Prostate gland (tissue), 2 donors: ENCODE results near the gene ZCRB1. TPM values are rescaled to one million over a fixed set of nuclear protein-coding genes. Genes with fewer than 3 reads are reported as not detected.
"Not testable (repeated sequence)": the region's sequence is repeated elsewhere in the genome, so short reads cannot be mapped to it uniquely, and the experiment has no call there.

Source experiments
- DNase-seq: peaks from one replicate; pipeline ENCODE4 v3.0.0-alpha.2; 2019; ENCODE audit warnings: low spot score
- H3K27ac ChIP-seq, 2 donors: fragments of 200-600 bp; sonication (generic); 2 replicates each; pipeline ENCODE4 v1.5.1; 2017 to 2019
- H3K27me3 ChIP-seq: fragments of 200-600 bp; sonication (generic); replicated peaks from 2 replicates; pipeline ENCODE4 v1.5.1; 2019; ENCODE audit not compliant: insufficient read depth
- H3K36me3 ChIP-seq, 2 donors: fragments of 200-600 bp; sonication (generic); 1 replicate in 1 of 2; 2 replicates in 1 of 2; pipeline versions ENCODE4 v1.5.1 to v1.8.1; 2017 to 2019
- H3K4me1 ChIP-seq: fragments of 200-600 bp; sonication (generic); replicated peaks from 2 replicates; pipeline ENCODE4 v1.5.1; 2019
- H3K4me3 ChIP-seq, 2 donors: fragments of 200-600 bp; sonication (generic); 2 replicates each; pipeline ENCODE4 v1.5.1; 2017 to 2019
- H3K9me3 ChIP-seq: fragments of 200-600 bp; sonication (generic); 2 replicates; pipeline ENCODE4 v1.5.1; 2017
- POLR2A ChIP-seq: fragments of 450-650 bp; IDR thresholded peaks from one replicate; pipeline ENCODE4 v1.6.1; 2016; ENCODE audit warnings: antibody characterized with exemption, mild to moderate bottlenecking
- POLR2AphosphoS5 ChIP-seq: sonication (generic); formaldehyde crosslinking; IDR thresholded peaks from one replicate; pipeline ENCODE4 v1.6.1; 2017; ENCODE audit warnings: antibody characterized with exemption
- WGBS: methylation state at CpG from one replicate; pipeline ENCODE4 v1.1.5; 2018; 5-methylcytosine and 5-hydroxymethylcytosine counted together
- intact Hi-C: fragments of 100-400 bp; cut with DNase I; formaldehyde crosslinking; loops from one replicate; pipeline ENCODE4 v1.14.2; 2022
- total RNA-seq, 2 donors: library from RNA; depleted of rRNA; stranded (reverse); fragments of >200 nt; gene quantifications; one replicate each; pipeline ENCODE4 v1.1.0, GENCODE V29; 2016
- TF ChIP-seq, protein P1 (sequence below), 4 experiments: fragments of 200-600 bp in 2 of 4; fragments of 450-650 bp in 2 of 4; sonication (generic) in 2 of 4; IDR thresholded peaks; 1 replicate in 3 of 4; 2 replicates in 1 of 4; pipeline ENCODE4 v1.5.1; 2016 to 2019; ENCODE audit warnings: antibody characterized with exemption in 4 of 4, mild to moderate bottlenecking in 2 of 4, moderate library complexity in 2 of 4

The ZCRB1 gene
- total RNA-seq, 2 donors from 2014 or later: 31.4 to 49.7 TPM

DNA sequence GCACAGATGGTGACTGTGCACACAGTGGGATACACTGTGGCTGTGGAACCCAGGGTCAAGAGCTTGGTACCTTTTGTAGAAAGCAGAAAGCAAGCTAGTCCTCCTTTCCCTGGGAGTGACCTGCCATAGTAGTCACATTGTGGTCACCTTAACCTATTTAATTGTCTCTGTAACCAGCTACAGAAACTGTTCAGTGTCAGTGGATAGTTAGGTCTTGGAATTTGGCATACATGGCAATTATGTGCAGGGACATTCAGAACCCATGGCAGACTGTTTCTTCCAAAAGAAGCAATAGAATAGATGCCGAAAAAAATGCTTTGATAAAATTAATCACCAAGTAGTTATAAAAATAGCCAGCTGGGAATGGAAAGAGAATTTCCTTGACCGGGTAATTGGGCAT, 30.4 kb upstream of the ZCRB1 start:
- H3K9me3 ChIP-seq: no peaks in the 10 kb centered on the region
- no peak for DNase-seq
- H3K4me1 ChIP-seq: no peaks in the 10 kb centered on the region
- TF ChIP-seq, protein P1, sequence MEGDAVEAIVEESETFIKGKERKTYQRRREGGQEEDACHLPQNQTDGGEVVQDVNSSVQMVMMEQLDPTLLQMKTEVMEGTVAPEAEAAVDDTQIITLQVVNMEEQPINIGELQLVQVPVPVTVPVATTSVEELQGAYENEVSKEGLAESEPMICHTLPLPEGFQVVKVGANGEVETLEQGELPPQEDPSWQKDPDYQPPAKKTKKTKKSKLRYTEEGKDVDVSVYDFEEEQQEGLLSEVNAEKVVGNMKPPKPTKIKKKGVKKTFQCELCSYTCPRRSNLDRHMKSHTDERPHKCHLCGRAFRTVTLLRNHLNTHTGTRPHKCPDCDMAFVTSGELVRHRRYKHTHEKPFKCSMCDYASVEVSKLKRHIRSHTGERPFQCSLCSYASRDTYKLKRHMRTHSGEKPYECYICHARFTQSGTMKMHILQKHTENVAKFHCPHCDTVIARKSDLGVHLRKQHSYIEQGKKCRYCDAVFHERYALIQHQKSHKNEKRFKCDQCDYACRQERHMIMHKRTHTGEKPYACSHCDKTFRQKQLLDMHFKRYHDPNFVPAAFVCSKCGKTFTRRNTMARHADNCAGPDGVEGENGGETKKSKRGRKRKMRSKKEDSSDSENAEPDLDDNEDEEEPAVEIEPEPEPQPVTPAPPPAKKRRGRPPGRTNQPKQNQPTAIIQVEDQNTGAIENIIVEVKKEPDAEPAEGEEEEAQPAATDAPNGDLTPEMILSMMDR (IDR thresholded peaks at IDR 0.05): no peak
- TF ChIP-seq POLR2AphosphoS5 (no peak), POLR2A (no peak)
- H3K4me3 ChIP-seq: no peak overlapping the region
- intact Hi-C loops: no loop called here
- H3K27me3 ChIP-seq: no peaks in the 10 kb centered on the region
- 73% methylated on average over 2 of the region's 2 CpGs for WGBS
- H3K27ac ChIP-seq: no peak overlapping the region
- H3K36me3 ChIP-seq: no peaks in the 10 kb centered on the region

DNA sequence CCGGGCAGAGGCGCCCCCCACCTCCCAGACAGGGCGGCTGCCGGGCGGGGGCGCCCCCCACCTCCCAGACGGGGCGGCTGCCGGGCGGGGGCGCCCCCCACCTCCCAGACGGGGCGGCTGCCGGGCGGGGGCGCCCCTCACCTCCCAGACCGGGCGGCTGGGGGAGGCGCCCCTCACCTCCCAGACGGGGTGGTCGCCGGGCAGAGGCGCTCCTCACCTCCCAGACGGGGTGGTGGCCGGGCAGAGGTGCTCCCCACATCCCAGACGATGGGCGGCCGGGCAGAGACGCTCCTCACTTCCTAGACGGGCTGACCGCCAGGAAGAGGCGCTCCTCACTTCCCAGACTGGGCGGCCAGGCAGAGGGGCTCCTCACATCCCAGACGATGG, 24.1 kb upstream of the ZCRB1 start:
- H3K27me3 ChIP-seq, DNase-seq, H3K9me3 ChIP-seq, intact Hi-C loops, H3K27ac ChIP-seq, H3K4me3 ChIP-seq, H3K36me3 ChIP-seq, H3K4me1 ChIP-seq: not testable (repeated sequence)
- 95% methylated on average over 23 of the region's 34 CpGs for WGBS

DNA sequence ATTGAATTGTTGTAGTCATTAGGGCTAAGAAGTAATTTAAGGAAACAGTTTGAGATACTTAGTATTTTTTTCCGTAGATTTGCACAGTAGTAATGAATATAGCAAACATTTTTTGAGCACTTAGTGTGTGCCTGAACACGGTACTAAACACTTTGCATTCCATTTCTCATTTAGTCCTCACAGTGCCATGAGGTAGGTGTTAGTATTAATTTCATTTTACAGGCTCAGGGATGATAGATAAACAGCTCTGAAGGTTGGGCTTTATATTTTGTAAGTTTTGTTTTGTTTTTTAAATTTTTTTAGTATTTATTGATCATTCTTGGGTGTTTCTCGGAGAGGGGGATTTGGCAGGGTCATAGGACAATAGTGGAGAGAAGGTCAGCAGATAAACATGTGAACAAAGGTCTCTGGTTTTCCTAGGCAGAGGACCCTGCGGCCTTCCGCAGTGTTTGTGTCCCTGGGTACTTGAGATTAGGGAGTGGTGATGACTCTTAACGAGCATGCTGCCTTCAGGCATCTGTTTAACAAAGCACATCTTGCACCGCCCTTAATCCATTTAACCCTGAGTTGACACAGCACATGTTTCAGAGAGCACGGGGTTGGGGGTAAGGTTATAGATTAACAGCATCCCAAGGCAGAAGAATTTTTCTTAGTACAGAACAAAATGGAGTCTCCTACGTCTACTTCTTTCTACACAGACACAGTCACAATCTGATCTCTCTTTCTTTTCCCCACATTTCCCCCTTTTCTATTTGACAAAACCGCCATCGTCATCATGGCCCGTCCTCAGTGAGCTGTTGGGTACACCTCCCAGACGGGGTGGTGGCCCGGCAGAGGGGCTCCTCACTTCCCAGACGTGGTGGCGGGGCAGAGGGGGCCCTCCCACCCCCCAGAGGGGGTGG, 23.5 kb upstream of the ZCRB1 start:
- H3K9me3 ChIP-seq, H3K36me3 ChIP-seq, H3K27me3 ChIP-seq, H3K27ac ChIP-seq, DNase-seq, H3K4me1 ChIP-seq, H3K4me3 ChIP-seq, intact Hi-C loops: not testable (repeated sequence)
- 80% methylated on average over 12 of the region's 16 CpGs for WGBS

DNA sequence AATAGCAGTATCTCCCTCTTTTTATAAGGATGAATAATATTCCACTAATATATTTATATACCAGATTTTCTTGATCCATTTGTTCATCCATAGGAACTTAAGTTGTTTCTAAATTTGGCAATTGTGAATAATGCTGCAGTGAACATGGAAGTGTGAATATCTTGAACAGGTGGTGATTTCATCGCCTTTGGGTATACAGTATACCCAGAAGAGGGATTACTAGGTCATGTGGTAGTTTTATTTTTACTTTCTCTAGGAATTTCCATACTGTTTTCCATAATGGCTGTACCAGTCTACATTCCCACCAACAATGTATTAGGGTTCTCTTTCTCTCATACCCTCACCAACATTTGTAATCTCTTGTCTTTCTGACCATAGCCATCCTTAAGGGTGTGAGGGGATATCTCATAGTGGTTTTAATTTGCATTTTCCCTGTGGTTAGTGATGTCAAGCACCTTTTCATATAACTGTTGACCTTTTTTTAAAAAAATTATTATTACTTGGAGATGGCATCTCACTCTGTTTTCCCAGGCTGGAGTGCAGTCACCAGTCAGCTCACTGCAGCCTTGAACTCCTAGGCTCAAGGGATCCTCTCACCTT, 20.6 kb upstream of the ZCRB1 start:
- 100% methylated on average over 1 of the region's 1 CpG for WGBS
- no peak for TF ChIP-seq POLR2A
- no peak for TF ChIP-seq POLR2AphosphoS5
- TF ChIP-seq, protein P1 (IDR thresholded peaks at IDR 0.05): no peak
- Histone ChIP-seq H3K27ac (no peak overlapping the region), H3K4me1 (no peaks in the 10 kb centered on the region), H3K4me3 (no peak overlapping the region), H3K36me3 (no peaks in the 10 kb centered on the region), H3K27me3 (no peaks in the 10 kb centered on the region), H3K9me3 (no peaks in the 10 kb centered on the region)
- no peak for DNase-seq
- intact Hi-C loops: no loop called here

DNA sequence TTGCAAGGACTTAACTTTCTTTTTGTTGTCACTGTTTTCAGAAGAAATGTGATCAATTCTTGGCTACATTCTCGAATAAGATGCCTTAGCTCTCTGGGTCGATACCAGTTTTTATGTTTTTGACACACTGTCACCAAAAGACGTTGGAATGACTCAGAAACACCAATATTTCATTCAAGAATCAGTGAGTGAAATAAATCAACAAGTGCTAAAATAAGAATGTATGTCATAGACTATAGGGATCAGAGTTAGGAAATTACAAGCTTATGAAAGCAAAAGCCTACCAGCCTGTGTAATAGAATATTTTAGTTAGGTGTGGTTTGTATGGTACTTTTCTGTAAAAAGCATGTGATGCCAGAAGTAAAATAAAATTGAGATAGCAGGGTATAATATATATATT, 17.8 kb upstream of the ZCRB1 start:
- H3K36me3 ChIP-seq: no peaks in the 10 kb centered on the region
- no peaks in the 10 kb centered on the region for H3K9me3 ChIP-seq
- H3K27ac ChIP-seq: no peak overlapping the region
- H3K4me3 ChIP-seq: no peak overlapping the region
- H3K27me3 ChIP-seq: no peaks in the 10 kb centered on the region
- 77% methylated on average over 3 of the region's 3 CpGs for WGBS
- H3K4me1 ChIP-seq: no peaks in the 10 kb centered on the region
- intact Hi-C loops: no loop called here
- DNase-seq: no peak
- TF ChIP-seq, protein P1 (IDR thresholded peaks at IDR 0.05): no peak
- TF ChIP-seq POLR2AphosphoS5 (no peak), POLR2A (no peak)

DNA sequence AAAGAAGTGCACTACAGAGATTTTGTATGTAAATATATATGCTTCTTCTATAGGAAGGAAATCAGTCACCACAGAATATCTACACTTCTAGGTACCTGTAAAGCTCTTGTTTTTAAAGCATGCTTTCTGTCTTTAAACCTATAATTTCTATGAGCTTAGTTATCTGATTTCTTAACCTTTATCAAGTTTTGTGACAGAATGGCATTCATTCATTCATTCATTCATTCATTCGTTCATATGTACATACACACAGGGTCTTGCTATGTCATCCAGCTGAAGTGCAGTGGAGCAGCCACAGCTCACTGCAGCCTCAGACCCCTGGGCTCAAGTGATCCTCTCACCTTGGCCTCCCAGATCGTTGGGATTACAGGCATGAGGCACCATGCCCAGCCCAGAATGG, 16.1 kb upstream of the ZCRB1 start:
- intact Hi-C loops: no loop called here
- TF ChIP-seq POLR2AphosphoS5: no peak
- TF ChIP-seq POLR2A: no peak
- TF ChIP-seq, protein P1 (IDR thresholded peaks at IDR 0.05): no peak
- Histone ChIP-seq H3K27me3 (no peaks in the 10 kb centered on the region), H3K4me1 (no peaks in the 10 kb centered on the region), H3K36me3 (no peaks in the 10 kb centered on the region), H3K4me3 (no peak overlapping the region), H3K9me3 (no peaks in the 10 kb centered on the region), H3K27ac (no peak overlapping the region)
- DNase-seq: no peak
- WGBS: 76% methylated on average over 2 of the region's 2 CpGs
